GM19099 (cell line): ENCODE results near the gene MARK2.

Experiments
- POLR2A ChIP-seq: IDR thresholded peaks from 3 replicates; pipeline ENCODE4 v1.6.1; 2011; ENCODE audit warnings: low read depth; ENCODE audit not compliant: insufficient read length; ENCODE audit errors: extremely low read depth

MARK2 gene

GRCh38 chr11:63868399-63869064 is 29.6 kb downstream of the MARK2 start:
- no peak for TF ChIP-seq POLR2A

GRCh38 chr11:63869171-63869591 is 30.3 kb downstream of the MARK2 start:
- no peak for TF ChIP-seq POLR2A

GRCh38 chr11:63869683-63870082 is 30.8 kb downstream of the MARK2 start:
- TF ChIP-seq POLR2A, result no peak

- TF ChIP-seq POLR2A, result no peak
Observed at GRCh38 chr11:63870351-63871140, 31.6 kb downstream of the MARK2 start.

GRCh38 chr11:63871962-63872799 is 33.3 kb downstream of the MARK2 start:
- TF ChIP-seq POLR2A, result peak; percentile 29

- no peak for TF ChIP-seq POLR2A
Observed at GRCh38 chr11:63872800-63873197, 33.9 kb downstream of the MARK2 start.

GRCh38 chr11:63873311-63873710 is 34.4 kb downstream of the MARK2 start:
- no peak for TF ChIP-seq POLR2A

- TF ChIP-seq POLR2A, result no peak
Observed at GRCh38 chr11:63874511-63874910, 35.6 kb downstream of the MARK2 start.

- TF ChIP-seq POLR2A, result no peak
Observed at GRCh38 chr11:63875506-63876065, 36.7 kb downstream of the MARK2 start.

- no peak for TF ChIP-seq POLR2A
Observed at GRCh38 chr11:63876616-63877015, 37.7 kb downstream of the MARK2 start.

GRCh38 chr11:63877658-63878241 is 38.8 kb downstream of the MARK2 start:
- TF ChIP-seq POLR2A, result no peak

GRCh38 chr11:63879598-63880402 is 40.9 kb downstream of the MARK2 start:
- TF ChIP-seq POLR2A, result no peak

GRCh38 chr11:63880403-63880790 is 41.5 kb downstream of the MARK2 start:
- no peak for TF ChIP-seq POLR2A
